Activated CD4-positive, CD25-positive, alpha-beta regulatory T cell treated with anti-CD3 and anti-CD28 coated beads, Interleukin-2, amount 50 U/mL, for 24 hours (primary cell): ENCODE measurements around the gene KLHL13.
"Not testable (repeated sequence)": the region's sequence is repeated elsewhere in the genome, so short reads cannot be mapped to it uniquely, and the experiment has no call there.

Experiments
- ATAC-seq, 2 donors: fragments of 150-1000 bp; cut with Tn5 transposase; one replicate each; pipeline ENCODE4 v1.10.0; 2021; ENCODE audit warnings: mild to moderate bottlenecking in 1 of 2, moderate library complexity in 1 of 2

The KLHL13 gene

DNA sequence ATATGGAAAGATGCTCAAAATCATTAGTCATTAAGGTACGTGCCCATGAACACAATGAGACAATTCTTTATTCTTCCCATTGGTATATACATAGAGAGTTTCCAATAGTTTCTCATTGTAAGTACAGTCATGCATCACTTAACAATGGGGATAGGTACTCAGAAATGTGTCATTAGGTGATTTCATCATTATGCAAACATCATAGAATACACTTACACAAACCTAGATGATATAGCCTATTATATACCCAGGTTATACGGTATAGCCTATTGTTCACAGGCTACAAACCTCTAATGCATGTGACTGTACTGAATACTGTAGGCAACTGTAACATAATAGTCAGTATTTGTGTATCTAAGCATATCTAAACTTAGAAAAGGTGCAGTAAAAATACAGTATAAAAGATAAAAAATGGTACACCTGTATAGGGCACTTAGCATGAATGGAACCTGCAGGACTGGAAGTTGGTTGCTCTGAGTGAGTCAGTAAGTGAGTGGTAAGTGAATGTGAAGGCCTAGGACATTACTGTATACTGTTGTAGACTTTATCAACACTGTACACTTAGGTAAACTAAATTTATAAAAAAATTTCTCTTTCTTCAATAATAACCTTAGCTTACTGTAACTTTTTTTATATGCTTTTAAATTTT lies 49.6 kb downstream of the KLHL13 start:
- ATAC-seq, result no peak

DNA sequence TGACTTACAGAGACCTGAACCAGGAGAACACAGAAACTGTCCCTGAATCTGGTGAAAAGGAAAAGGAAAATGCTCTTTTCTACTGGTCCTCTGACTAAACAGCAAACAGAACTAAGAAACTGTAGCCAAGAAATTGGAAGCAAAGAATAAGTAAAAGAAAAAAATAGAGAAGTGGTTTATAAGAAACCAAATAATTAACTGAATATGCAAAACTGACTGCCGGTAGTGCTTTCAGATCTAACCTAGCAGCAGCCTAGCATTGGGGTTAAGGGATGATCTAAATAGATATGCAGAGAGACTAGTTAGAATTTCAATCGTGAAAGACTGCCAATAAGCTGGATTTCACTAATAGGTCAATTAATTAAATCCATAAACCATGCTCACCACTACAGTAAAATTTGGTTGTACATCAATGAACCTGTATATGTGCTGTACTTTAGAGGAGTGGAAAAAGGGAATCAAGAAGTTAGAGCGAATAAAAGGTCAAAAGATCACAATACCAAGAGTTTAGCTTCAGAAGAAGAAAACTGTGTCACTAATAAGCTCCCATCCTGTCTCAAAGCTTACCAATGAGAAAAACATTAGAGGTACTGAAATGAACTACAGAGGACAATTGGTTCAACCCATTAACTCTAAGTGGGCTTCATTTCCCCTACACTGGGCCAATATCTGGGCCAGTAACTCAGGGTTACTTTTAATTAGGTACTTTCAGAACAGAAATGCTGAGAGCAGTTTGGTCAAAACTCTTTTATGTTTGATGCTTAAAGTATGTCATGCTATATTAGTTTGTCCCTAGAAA lies 53.6 kb downstream of the KLHL13 start:
- ATAC-seq, result no peak

GRCh38 chrX:118062048-118062789 lies 54.4 kb downstream of the KLHL13 start:
- ATAC-seq, result no peak

GRCh38 chrX:118058924-118059323 lies 57.7 kb downstream of the KLHL13 start:
- ATAC-seq, result no peak

GRCh38 chrX:118056870-118057269 lies 59.7 kb downstream of the KLHL13 start:
- ATAC-seq, result no peak

DNA sequence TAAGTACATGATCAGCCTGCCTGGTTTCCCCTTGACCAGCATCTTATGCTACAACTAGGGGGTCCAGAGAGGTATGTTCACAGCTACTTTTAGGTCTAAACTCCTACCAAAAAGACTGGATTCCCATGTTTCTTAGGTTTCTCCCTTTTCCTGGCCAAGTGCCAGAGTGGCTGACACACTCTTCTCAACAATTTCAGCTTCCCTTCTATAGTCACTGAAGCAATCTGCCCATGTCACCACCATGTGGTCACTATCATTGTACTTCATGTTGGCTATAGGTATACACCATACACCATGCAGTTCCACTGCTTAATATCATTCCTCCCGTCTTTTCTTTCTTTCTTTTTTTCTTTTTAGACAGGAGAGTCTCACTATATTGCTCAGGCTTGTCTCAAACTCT lies 66.9 kb downstream of the KLHL13 start:
- no peak for ATAC-seq

DNA sequence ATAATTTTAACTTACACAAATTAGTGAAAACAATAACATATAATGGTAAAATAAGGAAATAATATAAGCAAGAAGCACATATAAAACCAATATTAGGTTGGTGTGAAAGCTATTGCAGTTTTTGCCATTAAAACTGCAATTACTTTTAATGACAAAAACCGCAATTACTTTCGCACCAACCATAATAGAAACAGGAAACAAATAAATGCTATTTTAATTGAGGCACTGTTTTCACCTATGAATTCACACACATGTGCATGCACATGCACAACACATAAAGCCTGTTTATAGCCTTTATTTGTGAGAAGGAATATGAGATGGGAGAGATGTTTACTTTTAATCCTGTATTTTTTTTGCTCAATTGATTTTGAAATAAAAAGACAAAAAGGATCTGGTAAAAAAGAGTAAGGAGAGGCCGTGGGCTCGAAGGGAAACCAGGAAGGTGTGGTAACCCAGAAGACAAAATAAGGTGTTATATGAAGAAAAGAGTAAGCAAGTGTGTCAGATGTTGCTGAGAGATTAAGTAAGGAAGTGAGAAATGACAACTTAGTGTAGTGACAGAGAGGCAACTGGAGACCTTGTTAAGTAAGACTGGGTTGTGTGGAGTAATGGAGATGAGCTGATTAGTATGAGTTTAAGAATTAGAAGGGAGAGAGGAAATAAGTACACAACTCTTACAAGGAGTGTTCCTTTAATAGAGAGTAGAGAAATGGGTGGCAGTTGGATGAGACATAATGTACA lies 69.0 kb downstream of the KLHL13 start:
- ATAC-seq, result no peak

DNA sequence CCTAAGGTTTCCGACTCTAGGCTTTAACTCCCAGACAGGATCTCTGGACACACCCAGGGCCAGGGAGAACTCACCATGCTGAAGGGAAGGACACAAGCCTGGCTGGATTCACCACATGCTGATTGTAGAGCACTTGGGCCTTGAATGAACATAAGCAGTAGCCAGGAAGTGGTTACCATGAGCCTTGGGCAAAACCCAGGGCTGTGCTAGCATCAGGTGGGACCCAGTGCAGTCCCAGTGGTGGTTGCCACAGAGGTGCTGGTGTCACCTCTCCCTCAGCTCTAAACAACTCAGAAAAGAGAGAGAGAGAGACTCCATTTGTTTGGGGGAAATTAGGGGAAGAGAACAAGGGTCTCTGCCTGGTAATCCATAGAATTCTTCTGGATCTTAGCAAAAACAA lies 77.0 kb downstream of the KLHL13 start:
- ATAC-seq, result no peak

- no peak for ATAC-seq
Observed at GRCh38 chrX:118038614-118039365, 77.8 kb downstream of the KLHL13 start.

DNA sequence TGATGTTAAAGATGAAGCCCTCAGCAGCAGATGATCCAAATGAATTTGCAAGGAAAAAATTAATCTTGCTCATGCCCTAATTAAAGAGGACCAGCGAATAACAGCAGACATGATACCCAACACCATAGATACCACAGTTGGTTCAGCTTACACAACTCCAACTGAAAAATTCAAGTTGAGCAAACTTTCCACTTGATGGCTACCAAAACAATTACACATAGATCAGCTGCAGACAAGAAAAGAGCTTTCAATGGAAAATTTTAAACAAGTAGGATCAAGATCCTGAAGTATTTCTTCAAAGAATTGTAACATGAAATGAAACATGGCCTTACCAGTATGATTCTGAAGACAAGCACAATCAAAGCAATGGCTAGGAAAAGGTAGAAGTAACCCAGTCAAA lies 90.0 kb downstream of the KLHL13 start:
- ATAC-seq, result no peak

GRCh38 chrX:118025226-118025625 lies 91.4 kb downstream of the KLHL13 start:
- no peak for ATAC-seq

GRCh38 chrX:118024482-118024881 lies 92.1 kb downstream of the KLHL13 start:
- ATAC-seq, result no peak

GRCh38 chrX:118022753-118023152 lies 93.9 kb downstream of the KLHL13 start:
- no peak for ATAC-seq

DNA sequence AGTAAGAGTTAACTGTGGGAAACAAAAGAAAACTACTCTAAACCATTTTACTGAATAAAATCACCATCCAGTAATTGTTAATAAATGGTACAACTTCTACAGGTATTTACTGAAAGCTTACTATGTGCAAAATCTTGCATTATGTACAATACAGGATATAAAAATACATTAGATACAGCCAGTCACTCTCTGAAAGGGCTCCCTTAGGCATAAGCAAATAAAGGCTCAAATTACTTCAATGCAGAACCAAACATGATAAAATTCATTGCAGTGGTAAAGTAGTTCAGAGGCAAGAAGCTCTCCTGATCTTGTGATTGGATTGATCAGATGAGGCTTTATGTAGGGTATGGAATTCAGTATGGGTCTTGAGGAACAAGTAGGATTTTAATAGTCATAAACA lies 100.2 kb downstream of the KLHL13 start:
- ATAC-seq, result no peak

DNA sequence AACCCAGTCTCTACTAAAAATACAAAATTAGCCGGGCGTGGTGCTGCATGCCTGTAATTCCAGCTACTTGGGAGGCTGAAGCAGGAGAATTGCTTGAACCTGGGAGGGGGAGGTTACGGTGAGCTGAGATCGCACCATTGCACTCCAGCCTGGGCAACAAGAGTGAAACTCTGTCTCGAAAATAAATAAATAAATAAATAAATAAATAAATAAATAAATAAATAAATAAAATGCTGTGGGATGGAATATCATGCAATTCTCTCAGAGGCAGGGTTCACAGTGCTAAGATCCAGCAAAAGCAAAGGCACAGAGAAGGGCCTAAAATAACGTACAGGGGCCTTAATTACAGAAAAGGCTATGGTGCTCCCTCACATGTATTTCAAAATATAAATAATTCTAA lies 114.2 kb downstream of the KLHL13 start:
- not testable (repeated sequence) for ATAC-seq

- ATAC-seq, result no peak
Observed at GRCh38 chrX:118000518-118000917, 116.1 kb downstream of the KLHL13 start.

GRCh38 chrX:117998171-117998570 lies 118.4 kb downstream of the KLHL13 start:
- no peak for ATAC-seq

DNA sequence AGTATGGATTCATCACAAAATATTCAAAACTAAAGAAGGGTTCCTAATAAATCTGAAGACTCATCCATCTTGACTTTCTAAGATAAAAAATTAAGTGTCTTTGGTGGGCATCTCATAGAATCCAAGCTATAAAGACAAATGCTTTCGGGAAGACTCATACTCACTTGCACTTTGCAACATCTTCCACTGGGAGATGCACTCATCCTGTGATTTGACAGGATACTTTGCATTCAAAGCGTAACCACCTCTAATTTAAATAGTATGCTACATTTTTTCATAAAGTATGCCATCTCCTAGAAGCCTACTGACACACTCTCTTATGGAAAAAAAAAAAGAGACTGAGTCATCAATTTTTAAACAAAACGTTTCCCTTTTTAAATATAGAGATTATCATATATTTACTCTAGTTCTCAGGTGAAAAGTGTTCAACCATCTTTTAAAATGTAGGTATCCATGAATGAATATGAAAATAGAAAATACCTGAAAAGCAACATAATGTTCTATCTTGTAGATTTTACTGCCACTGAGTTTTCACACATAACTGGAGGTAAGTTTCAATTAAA lies 119.6 kb downstream of the KLHL13 start:
- no peak for ATAC-seq

DNA sequence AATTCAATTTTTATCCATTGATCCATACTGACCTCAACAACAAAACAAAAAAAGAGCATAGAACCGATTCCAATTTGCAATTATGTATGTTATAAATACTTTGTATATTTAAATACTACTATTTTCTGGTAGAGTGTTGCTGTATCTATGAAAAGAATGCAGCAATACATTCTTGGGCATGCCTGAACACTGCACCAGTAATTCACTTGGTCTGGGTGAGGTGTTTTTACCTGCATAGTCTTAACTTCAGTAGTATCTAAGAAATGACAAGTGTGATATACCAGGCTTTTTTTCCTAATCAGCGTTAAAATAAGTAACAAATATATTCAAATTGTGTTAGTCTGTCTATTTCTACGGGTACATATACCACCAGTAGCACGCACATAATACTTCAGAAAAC lies 120.2 kb downstream of the KLHL13 start:
- no peak for ATAC-seq

GRCh38 chrX:117995378-117995777 lies 121.2 kb downstream of the KLHL13 start:
- no peak for ATAC-seq

DNA sequence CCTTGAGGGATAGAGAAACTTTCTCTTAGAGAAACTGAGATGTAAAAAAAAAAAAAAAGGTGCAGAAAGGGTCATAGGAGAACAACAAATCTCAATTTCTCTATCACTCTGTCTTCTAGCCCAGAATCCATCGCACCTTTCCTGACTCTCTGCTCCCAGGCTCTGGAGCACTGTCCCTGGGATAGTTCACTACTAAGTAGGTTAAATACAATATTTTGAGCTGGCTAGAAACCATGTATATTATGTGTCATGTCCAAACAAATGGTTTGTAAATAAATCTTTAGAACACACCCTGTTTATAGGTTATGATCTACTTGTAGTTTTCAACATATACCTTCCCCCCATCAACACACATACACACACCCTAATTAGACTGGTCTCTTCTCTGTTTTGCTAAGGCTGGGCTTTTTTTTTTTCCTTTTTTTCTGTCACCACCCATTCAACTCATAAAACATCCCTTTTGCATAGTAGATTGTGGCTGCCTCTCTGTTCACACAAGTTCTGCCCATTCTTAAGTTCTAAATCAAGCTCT lies 124.4 kb downstream of the KLHL13 start:
- ATAC-seq, result no peak

- no peak for ATAC-seq
Observed at GRCh38 chrX:117990438-117990837, 126.2 kb downstream of the KLHL13 start.
